ES-I3 (cell line): Measurements from ENCODE around the gene ANKFY1.
"Not testable (repeated sequence)": the region's sequence is repeated elsewhere in the genome, so short reads cannot be mapped to it uniquely, and the experiment has no call there.

Experiments
- H3K36me3 ChIP-seq: 2 replicates; pipeline ENCODE4 v1.6.1; 2013; ENCODE audit warnings: mild to moderate bottlenecking, low read length, control low read depth, moderate library complexity; ENCODE audit not compliant: insufficient read depth
- H3K4me1 ChIP-seq: 2 replicates; pipeline ENCODE4 v1.6.1; 2013; ENCODE audit warnings: mild to moderate bottlenecking, control low read depth, low read length; ENCODE audit not compliant: insufficient read depth
- H3K9ac ChIP-seq: 2 replicates; pipeline ENCODE4 v1.6.1; 2013; ENCODE audit warnings: low read depth, mild to moderate bottlenecking, low read length, moderate library complexity
- H3K9me3 ChIP-seq: 2 replicates; pipeline ENCODE4 v1.6.1; 2013; ENCODE audit warnings: mild to moderate bottlenecking, low read length, moderate library complexity; ENCODE audit not compliant: control insufficient read depth, insufficient read depth

Gene ANKFY1

DNA sequence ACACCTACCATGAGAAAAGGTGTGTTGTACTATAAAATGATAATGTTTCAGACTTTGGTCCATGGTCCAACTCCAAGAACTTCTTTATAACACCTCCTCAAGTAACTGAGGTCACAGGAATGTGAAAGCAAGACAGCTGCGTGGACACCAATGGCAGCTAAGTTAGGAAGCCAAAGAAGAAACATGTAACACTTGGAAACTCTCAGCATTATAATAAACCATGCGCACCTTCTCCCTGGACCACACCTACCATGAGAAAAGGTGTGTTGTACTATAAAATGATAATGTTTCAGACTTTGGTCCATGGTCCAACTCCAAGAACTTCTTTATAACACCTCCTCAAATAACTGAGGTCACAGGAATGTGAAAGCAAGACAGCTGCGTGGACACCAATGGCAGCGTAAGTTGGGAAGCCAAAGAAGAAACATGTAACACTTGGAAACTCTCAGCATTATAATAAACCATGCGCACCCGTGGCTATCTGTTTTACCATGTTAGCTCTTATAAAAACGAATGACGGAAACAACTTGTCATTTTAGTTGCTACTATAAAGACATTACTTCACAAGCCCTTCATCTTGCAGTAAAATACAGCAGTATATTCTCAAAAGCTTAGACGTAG lies 124.8 kb downstream of the ANKFY1 start:
- H3K9me3 ChIP-seq, H3K4me1 ChIP-seq, H3K9ac ChIP-seq, H3K36me3 ChIP-seq: not testable (repeated sequence)

DNA sequence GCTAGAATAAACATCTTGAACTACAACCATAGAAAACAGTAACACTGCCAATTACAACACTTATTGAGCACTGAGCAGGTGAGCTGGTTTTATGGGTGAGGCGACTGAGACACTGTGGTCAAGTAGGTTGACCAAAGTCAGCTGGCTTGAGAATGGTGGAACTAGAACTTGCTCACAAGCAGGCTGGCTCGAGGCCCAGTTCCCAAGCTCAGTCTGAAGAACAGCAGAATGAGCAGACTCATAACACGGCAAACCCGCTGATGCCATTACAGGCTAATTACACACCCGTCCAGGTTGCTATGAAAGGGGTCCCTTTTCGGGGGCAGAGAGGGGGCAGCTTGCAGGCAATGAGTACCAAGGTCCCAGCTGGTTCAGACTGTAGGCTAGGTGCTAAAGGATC lies 127.4 kb downstream of the ANKFY1 start:
- Histone ChIP-seq H3K9me3 (no peaks in the 10 kb centered on the region), H3K4me1 (peaks cover under 1% of the 10 kb centered on the region; the same call in 1 of the 2 replicates), H3K9ac (no peak overlapping the region), H3K36me3 (no peaks in the 10 kb centered on the region)

DNA sequence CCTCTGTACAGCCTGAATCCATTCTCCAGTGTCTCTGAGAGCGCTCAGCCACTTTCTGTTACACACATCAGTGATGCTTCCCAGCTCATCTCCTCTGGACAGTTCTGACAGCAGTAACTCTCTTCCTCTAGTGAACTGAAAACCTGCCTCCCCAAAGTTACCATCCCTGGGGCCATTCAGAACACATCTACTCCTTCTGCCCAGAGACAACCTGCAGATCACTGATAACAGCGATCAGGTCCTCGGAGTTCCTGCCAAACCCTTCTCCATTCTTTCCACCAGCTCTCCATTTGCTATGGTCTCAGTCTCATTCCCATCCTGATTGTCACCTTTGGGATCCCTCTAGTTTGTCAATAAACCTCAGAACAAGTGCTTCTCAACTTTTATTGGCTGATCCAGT lies 128.3 kb downstream of the ANKFY1 start:
- H3K9ac ChIP-seq: no peak overlapping the region
- no peaks in the 10 kb centered on the region for H3K9me3 ChIP-seq
- H3K4me1 ChIP-seq: peaks cover 3% of the 10 kb centered on the region
- no peaks in the 10 kb centered on the region for H3K36me3 ChIP-seq

DNA sequence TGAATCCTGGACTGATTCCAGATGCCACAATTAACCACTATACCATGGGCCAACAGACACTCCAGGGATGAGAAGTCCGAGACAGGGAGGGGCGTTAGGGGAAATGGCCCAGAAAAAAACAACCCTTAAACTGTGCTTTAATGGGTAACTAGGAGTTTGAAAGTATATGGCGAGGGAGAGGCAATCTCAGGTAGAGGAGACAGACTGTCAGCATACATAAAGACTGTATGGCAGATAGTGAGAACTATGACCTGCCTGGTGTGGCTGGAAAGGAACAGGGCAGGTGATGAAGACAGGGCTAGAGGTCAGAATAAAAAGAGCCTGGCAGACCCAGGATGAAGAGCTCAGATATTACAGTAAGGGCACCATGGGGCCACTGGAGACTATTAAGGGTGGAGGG lies 129.1 kb downstream of the ANKFY1 start:
- Histone ChIP-seq H3K36me3 (no peaks in the 10 kb centered on the region), H3K9me3 (no peaks in the 10 kb centered on the region), H3K9ac (no peak overlapping the region), H3K4me1 (peaks cover 3% of the 10 kb centered on the region)

DNA sequence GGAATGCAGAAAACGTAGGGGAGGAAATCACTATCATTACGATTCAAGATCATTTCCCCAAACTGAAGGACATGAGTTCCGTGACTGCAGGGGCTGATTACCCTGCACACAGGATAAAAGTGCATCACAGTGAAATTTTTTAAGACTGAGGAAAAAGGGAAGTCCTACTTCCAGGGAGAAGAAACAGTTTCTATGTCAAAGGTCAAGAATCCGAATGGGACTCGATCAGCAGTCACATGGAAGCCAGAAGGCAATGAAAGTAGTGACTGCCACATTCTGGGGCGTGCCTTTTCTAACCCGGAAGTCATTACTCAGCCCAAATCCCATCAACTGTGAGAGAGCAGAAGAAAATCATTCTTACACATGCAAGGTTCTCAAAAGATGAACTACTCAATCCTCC lies 133.1 kb downstream of the ANKFY1 start:
- Histone ChIP-seq H3K4me1 (peaks cover 3% of the 10 kb centered on the region), H3K9ac (no peak overlapping the region), H3K36me3 (no peaks in the 10 kb centered on the region), H3K9me3 (no peaks in the 10 kb centered on the region)

DNA sequence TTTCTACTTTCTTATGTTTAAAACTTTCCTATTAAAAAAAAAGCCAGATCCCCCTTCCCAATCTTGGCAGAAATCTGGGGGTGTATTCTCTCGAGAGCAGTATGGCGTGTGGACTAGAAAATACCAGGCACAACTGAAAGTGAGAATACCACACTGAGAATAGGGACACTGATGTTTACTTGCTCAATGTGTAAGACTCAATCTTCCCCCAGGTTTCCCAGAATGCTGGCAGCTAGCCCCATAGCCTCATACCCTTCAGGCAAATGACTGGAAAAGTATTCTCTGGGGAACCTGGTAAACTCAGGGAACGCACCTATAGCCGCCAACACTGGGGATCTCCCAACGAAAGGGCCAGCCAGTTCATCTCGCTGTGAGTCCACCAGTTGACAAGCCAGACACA lies 136.2 kb downstream of the ANKFY1 start:
- H3K4me1 ChIP-seq: peaks cover 13% of the 10 kb centered on the region
- 0 out of 2 replicates have a peak, but pooled peaks cover 6% of the 10 kb centered on the region for H3K36me3 ChIP-seq
- H3K9me3 ChIP-seq: no peaks in the 10 kb centered on the region
- no peak overlapping the region for H3K9ac ChIP-seq

DNA sequence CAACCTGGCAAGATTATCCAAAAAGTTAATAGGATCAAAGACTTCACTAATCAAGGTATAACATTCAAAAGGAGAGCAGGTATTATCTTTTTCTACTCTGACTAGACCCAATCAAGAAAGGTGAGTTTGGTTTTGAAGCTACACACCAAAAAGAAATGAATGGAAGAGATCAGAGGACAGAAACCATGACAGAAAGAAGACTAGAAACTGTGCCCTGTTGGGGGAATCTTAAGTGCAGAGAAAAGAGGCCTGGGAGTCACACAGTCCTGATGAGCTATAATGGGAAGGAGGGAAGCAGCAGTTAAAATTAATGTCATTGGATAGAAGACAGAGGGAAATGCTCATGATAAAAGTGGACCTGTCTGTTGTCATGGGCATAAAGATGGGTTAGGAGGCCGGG lies 138.2 kb downstream of the ANKFY1 start:
- Histone ChIP-seq H3K4me1 (peaks cover 9% of the 10 kb centered on the region), H3K9ac (no peak overlapping the region), H3K36me3 (peaks cover 10% of the 10 kb centered on the region; the same call in 1 of the 2 replicates), H3K9me3 (no peaks in the 10 kb centered on the region)

DNA sequence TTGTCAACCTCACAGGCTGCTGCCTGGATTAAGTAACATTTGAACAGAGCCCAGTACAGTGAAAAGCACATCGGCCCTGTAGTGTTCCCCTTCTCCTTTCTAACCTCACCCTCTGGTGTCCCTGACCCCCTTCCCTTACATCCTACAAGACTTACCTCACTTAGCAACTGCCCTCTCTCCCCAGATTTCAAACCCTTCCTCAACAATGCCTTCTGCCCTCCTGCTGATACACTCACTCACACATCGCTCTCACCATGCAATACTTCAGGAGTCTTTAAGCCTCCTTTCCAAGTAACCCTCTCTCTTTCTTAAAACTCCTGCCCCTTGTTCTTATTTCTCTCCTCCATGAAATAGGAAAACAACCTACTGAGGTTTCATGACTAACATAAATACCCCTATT lies 138.8 kb downstream of the ANKFY1 start:
- H3K4me1 ChIP-seq: peaks cover 9% of the 10 kb centered on the region
- peaks cover 10% of the 10 kb centered on the region; the same call in 1 of the 2 replicates for H3K36me3 ChIP-seq
- H3K9me3 ChIP-seq: no peaks in the 10 kb centered on the region
- no peak overlapping the region for H3K9ac ChIP-seq

DNA sequence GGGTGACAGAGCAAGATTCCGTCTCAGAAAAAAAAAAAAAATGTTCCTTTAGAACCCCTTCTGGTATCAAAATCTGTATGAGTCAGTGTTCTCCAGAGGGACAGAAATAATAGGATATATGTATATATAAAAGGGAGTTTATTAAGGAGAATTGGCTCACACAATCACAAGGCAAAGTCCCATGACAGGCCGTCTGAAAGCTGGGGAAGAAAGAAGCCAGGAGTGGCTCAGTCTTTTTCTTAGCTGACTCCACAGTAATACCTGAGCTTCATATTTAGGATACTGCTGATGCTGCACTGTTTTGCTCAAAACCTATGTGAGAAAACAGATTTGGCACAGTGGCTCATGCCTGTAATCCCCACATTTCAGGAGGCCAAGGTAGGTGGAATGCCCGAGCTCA lies 143.4 kb downstream of the ANKFY1 start:
- Histone ChIP-seq H3K9ac (no peak overlapping the region), H3K9me3 (no peaks in the 10 kb centered on the region), H3K36me3 (peaks cover 12% of the 10 kb centered on the region; the same call in 1 of the 2 replicates), H3K4me1 (peaks cover 6% of the 10 kb centered on the region)

DNA sequence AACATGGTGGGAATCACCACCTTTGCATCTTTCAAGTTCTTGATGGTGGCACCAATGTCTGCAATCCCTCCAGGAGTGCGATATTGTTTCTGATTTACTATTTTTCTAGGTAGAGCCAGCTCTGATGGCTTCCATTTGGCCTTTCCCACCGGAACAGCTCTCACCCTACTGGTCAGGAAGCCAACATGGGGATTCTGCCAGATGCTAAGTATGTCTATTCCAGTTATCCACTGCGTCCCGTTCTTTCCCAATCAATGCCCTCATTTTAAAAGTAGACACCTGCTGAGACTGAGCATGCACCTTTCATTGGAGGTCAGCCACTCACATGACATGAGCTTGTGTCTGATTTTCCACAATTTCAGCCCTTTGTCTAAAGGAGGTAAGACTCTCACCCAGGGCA lies 144.5 kb downstream of the ANKFY1 start:
- Histone ChIP-seq H3K9me3 (no peaks in the 10 kb centered on the region), H3K36me3 (peaks cover 12% of the 10 kb centered on the region; the same call in 1 of the 2 replicates), H3K4me1 (no peaks in the 10 kb centered on the region), H3K9ac (no peak overlapping the region)

DNA sequence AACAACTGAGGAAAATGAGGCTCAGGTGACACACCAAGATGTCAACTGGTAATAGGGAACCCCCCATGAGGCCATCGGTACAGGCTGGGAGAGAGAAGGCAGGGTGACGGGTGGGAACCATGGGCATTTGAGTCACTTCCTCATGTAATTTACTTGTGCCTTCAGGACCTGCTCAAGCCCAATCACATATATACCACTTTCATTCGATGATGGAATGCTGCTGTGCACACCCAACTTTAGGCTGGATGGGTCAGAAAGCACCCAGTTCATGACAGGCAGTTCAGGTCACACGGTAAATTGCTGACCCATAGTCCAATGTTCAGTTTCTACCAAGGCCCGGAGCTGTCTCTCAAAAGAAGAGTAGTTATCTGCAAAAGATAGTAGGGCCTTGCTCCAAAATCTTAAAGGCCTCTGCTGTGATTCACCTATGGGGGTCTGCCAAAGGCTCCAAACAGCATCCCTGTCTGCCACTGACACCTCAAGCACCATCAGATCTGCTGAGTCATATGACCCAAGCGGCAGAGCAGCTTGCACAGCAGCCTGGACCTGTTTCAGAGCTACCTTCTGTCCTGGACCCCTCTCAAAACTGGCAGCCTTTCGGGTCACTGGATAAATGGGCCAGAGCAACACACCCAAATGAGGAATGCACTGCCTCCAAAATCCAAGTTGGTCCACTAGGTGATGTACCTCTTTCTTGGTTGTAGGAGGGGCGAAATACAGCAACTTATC lies 145.6 kb downstream of the ANKFY1 start:
- no peaks in the 10 kb centered on the region for H3K4me1 ChIP-seq
- H3K9me3 ChIP-seq: no peaks in the 10 kb centered on the region
- H3K9ac ChIP-seq: no peak overlapping the region
- H3K36me3 ChIP-seq: peaks cover 6% of the 10 kb centered on the region; the same call in 1 of the 2 replicates

DNA sequence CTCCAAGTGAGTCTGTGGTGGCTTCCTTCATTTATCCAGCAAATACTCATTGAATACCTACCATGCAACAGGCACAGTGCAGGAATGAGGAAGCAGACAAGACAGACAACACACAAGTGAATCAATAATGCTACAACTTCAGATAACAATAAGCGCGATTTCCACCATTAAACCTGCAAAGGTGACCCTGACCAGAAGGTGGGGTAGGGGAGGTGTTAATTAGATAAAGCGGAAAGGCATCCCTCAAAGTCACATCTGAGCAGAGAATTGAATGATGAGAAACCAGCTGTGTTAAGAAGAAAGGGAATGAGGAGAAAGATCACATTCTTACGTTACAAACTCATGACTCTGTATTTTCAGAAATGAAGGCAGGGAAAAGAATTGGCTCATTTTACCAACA lies 147.3 kb downstream of the ANKFY1 start:
- H3K9ac ChIP-seq: no peak overlapping the region
- peaks cover 7% of the 10 kb centered on the region for H3K36me3 ChIP-seq
- H3K4me1 ChIP-seq: no peaks in the 10 kb centered on the region
- H3K9me3 ChIP-seq: no peaks in the 10 kb centered on the region
